ENCODE measurements around the gene RSU1.

DNA sequence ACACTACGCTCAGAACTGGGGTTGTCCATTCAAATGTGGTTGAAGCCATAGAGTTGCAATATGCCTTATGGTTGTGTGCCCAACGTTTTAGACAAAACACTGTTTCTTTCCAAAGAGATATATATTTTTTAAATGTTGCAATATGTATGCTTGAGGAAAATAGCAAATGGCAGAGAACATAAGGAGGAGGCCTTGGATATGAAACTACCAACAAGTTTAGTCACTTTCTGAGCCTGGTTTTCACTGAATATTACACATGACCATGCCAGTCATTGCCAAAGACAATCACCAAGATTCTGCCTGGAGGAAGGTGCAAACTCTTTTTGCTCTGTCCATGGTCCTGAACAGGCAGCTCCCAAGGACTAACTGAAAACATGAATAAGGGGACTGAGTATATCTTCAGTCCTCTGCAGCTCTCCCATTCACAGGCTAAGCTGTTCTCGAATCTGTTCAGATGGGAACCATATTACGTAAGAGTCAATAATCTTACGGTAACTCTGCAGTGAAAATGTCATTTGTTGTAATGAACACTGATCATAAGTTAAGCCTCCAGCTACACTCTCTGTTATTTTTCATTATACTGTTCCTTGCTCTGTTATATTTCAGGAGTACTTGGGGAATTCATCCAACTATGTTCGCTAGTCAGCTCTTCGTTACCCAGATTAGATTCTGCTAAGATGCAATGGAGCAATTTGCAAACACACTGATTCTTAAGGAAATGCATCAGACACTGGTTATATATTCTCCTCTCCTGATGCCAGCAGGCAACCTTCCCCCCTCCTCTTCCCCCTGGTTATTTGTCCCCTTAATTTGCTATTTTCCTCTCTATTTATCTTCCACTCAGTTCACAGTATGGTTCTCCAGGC, 204.9 kb downstream of the RSU1 start:
- TF ChIP-seq, protein P1, sequence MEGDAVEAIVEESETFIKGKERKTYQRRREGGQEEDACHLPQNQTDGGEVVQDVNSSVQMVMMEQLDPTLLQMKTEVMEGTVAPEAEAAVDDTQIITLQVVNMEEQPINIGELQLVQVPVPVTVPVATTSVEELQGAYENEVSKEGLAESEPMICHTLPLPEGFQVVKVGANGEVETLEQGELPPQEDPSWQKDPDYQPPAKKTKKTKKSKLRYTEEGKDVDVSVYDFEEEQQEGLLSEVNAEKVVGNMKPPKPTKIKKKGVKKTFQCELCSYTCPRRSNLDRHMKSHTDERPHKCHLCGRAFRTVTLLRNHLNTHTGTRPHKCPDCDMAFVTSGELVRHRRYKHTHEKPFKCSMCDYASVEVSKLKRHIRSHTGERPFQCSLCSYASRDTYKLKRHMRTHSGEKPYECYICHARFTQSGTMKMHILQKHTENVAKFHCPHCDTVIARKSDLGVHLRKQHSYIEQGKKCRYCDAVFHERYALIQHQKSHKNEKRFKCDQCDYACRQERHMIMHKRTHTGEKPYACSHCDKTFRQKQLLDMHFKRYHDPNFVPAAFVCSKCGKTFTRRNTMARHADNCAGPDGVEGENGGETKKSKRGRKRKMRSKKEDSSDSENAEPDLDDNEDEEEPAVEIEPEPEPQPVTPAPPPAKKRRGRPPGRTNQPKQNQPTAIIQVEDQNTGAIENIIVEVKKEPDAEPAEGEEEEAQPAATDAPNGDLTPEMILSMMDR (conservative IDR thresholded peaks at IDR 0.05): no peak
- TF ChIP-seq ZFX (IDR thresholded peaks at IDR 0.05): no peak

Data from C4-2B (cell line).